IPS-20b (cell line): Measurements from ENCODE around the gene TBC1D21.

ENCODE experiments used
- H3K27ac ChIP-seq: one replicate; pipeline ENCODE4 v1.5.1; 2013; ENCODE audit warnings: low read length
- H3K27me3 ChIP-seq: 2 replicates; pipeline ENCODE4 v1.6.1; 2013; ENCODE audit warnings: mild to moderate bottlenecking, low read length, inconsistent platforms; ENCODE audit not compliant: insufficient read depth
- H3K36me3 ChIP-seq: 2 replicates; pipeline ENCODE4 v1.6.1; 2013; ENCODE audit warnings: low read depth, mild to moderate bottlenecking, inconsistent platforms, low read length, moderate library complexity; ENCODE audit not compliant: insufficient read depth
- H3K4me1 ChIP-seq: 2 replicates; pipeline ENCODE4 v1.6.1; 2013; ENCODE audit warnings: mild to moderate bottlenecking, control low read depth, inconsistent platforms, low read length, moderate library complexity; ENCODE audit not compliant: insufficient read depth
- H3K4me3 ChIP-seq: 2 replicates; pipeline ENCODE4 v1.5.1; 2013; ENCODE audit warnings: mild to moderate bottlenecking, low read length, inconsistent platforms
- H3K9ac ChIP-seq: 2 replicates; pipeline ENCODE4 v1.6.1; 2013; ENCODE audit warnings: low read depth, mild to moderate bottlenecking, inconsistent platforms, low read length, moderate library complexity
- H3K9me3 ChIP-seq: 2 replicates; pipeline ENCODE4 v1.6.1; 2013; ENCODE audit warnings: mild to moderate bottlenecking, low read depth, low read length, inconsistent platforms; ENCODE audit not compliant: insufficient read depth

TBC1D21 gene, protein sequence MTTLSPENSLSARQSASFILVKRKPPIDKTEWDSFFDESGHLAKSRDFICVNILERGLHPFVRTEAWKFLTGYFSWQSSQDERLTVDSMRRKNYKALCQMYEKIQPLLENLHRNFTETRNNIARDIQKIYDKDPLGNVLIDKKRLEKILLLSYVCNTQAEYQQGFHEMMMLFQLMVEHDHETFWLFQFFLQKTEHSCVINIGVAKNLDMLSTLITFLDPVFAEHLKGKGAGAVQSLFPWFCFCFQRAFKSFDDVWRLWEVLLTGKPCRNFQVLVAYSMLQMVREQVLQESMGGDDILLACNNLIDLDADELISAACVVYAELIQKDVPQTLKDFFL

GRCh38 chr15:73873456-73873855 lies at the start of gene TBC1D21:
Gene TBC1D21, plus strand, starts transcription at chr15:73873564. Its CDS starts 146 bp downstream, at chr15:73873710.
- H3K27me3 ChIP-seq = peaks cover 3% of the 10 kb centered on the region; the same call in 1 of the 2 replicates

DNA sequence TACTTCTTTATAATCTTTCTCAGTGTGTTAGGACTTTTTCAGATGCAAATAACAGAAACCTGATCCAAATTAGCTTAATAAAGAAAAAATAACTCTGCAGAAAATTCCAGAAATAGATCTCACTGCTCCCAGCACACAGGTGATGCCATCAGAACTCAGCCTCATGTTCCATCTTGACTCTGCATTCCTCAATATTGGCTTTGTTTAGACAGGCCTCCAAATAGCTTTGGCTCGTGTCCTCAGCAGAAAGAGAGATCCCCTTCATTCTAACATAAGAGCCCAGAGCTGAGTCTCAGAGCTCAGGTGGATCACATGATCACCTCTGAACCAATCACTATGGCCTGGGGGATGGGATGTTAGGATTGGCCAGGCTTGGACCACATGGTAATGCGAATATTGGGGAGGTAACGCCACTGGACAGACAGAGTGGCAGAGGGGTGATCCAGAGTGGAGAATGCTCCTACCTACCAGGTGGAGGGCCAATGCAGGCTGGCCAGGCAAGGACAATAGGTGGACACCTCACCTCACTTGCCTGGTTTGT lies 46.6 kb upstream of the TBC1D21 start:
- Histone ChIP-seq H3K9me3 (no peaks in the 10 kb centered on the region), H3K9ac (no peak overlapping the region), H3K4me1 (no peaks in the 10 kb centered on the region), H3K27ac (no peak overlapping the region), H3K27me3 (no peaks in the 10 kb centered on the region; the same call in 1 of the 2 replicates), H3K4me3 (no peak overlapping the region), H3K36me3 (no peaks in the 10 kb centered on the region)

More at GRCh38 chr15:73873456-73873855, at the start of gene TBC1D21:
- H3K36me3 ChIP-seq = no peaks in the 10 kb centered on the region
- H3K4me1 ChIP-seq = no peaks in the 10 kb centered on the region
- no peaks in the 10 kb centered on the region for H3K9me3 ChIP-seq
- no peak within 1 kb of the TSS for H3K27ac ChIP-seq
- H3K4me3 ChIP-seq = no peak within 1 kb of the TSS
- no peak within 1 kb of the TSS for H3K9ac ChIP-seq

- H3K9ac ChIP-seq = no peak overlapping the region
- H3K27me3 ChIP-seq = no peaks in the 10 kb centered on the region; the same call in 1 of the 2 replicates
- no peak overlapping the region for H3K4me3 ChIP-seq
- no peaks in the 10 kb centered on the region for H3K9me3 ChIP-seq
- no peaks in the 10 kb centered on the region for H3K36me3 ChIP-seq
- H3K4me1 ChIP-seq = no peaks in the 10 kb centered on the region
- no peak overlapping the region for H3K27ac ChIP-seq
Observed at GRCh38 chr15:73829523-73829922, 43.8 kb upstream of the TBC1D21 start.

DNA sequence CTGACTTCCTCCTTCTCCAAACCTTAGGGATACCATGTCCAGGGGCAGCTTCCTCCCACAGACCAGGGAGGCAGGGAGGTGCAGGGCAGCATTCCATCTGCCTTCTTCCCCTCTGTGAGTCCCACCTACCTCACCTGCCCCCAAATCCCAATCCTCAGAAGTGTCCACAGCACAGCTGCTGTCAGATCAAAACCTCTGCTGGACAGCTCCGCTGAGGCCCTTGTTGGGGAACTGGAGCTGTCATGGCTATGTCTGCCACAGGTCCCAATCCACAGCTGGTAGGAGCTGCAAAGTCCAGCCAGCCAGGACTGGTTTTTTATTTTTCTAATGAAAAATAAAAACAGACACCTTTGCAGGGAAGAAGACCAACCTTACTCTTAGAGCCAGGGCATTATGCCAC lies 40.7 kb upstream of the TBC1D21 start:
- peaks cover 5% of the 10 kb centered on the region; the same call in 1 of the 2 replicates for H3K27me3 ChIP-seq

DNA sequence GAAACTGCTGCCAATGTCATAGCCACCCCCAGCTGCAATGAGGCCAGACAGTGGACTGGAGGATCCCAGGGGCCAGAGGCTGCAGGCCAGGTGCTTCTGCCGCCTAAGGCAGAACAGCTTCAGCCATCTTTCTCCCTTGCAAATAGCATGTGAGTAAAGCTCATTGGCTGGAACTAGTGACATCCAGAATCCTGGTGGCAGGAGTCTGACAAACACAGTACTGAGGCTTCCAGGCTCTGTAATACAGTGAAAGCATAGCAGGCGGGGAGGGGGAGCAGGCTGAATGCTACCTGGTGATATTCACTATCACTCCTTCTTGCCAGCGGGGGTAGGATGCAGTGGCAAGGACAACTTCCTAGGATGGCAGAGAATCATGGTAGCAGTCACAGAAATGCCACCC lies 36.5 kb upstream of the TBC1D21 start:
- Histone ChIP-seq H3K9me3 (no peaks in the 10 kb centered on the region), H3K9ac (no peak overlapping the region), H3K4me3 (no peak overlapping the region), H3K27me3 (peaks cover 17% of the 10 kb centered on the region; the same call in 1 of the 2 replicates), H3K4me1 (no peaks in the 10 kb centered on the region), H3K27ac (no peak overlapping the region), H3K36me3 (no peaks in the 10 kb centered on the region)

More for the DNA sequence above, 40.7 kb upstream of the TBC1D21 start:
- H3K36me3 ChIP-seq = no peaks in the 10 kb centered on the region
- no peak overlapping the region for H3K9ac ChIP-seq
- H3K4me3 ChIP-seq = no peak overlapping the region
- H3K9me3 ChIP-seq = no peaks in the 10 kb centered on the region
- no peak overlapping the region for H3K27ac ChIP-seq
- H3K4me1 ChIP-seq = no peaks in the 10 kb centered on the region

DNA sequence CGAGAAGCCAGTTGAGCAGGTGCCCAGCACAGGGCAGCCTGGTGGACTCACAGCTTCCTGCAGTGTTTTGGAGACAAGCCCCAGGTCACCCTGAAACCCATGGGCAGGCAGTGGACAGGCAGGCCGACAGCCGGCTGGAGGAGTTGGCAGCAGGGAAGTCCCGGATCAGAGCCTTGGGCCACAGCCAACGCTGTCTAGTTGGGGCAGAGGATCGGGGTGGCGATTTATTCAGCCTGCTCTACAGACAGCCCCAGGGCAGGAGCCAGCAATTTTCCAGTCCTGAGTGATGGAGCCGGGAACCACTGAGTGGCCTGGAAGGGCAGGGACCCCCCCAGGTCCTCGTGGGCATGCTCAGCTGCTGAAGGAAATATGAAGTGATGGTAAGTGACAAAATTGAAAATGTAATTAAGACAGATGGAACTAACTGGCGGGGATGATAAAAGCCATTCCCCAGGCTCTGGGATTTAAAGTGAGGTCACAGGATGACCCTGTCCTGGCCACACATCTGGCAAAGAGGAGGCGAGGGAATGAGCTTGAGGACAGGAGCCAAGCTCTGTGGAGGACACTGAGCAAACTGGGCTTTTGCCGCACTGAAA lies 34.4 kb upstream of the TBC1D21 start:
- H3K27me3 ChIP-seq = peaks cover 17% of the 10 kb centered on the region; the same call in 1 of the 2 replicates
- H3K27ac ChIP-seq = no peak overlapping the region
- no peaks in the 10 kb centered on the region for H3K9me3 ChIP-seq
- no peak overlapping the region for H3K4me3 ChIP-seq
- H3K4me1 ChIP-seq = no peaks in the 10 kb centered on the region; the same call in 1 of the 2 replicates
- H3K36me3 ChIP-seq = no peaks in the 10 kb centered on the region
- H3K9ac ChIP-seq = no peak overlapping the region

DNA sequence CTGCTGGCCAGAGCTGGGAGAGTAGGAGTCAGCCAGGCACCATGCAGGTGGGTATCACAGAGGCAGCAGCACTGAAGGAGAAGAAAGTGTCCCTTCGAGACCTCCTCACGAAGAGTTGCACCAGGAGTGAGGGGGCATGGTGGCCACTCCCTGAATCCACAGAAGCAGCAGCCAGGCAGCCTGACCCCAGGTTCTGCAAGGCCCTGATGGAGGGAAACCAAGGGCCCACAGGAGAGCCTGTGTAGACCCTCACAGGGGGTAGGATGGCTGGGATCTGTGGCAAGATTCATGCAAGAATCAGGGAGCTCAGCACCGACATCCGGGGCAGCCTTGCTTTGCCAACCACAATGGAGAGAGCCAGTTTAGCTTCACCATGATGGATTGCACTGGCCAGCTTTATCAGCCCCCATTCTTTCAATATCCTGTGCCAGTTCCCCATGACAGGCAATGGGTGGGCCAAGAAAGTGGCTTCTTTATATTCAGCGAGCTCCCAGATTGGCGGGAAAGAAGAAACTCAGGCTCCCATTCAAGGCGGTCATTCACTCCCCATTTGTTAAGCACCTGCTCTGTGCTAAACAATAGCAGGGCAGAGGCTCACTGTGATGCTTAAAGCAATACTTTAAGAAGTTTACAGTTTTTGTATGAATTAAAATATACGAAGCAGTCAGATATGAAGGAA lies 33.5 kb upstream of the TBC1D21 start:
- Histone ChIP-seq H3K9me3 (no peaks in the 10 kb centered on the region), H3K4me3 (no peak overlapping the region), H3K27me3 (peaks cover 17% of the 10 kb centered on the region; the same call in 1 of the 2 replicates), H3K4me1 (no peaks in the 10 kb centered on the region; the same call in 1 of the 2 replicates), H3K27ac (no peak overlapping the region), H3K36me3 (no peaks in the 10 kb centered on the region), H3K9ac (no peak overlapping the region)

GRCh38 chr15:73840771-73841170 lies 32.6 kb upstream of the TBC1D21 start:
- Histone ChIP-seq H3K36me3 (no peaks in the 10 kb centered on the region), H3K4me1 (no peaks in the 10 kb centered on the region; the same call in 1 of the 2 replicates), H3K27ac (no peak overlapping the region), H3K9me3 (no peaks in the 10 kb centered on the region), H3K9ac (no peak overlapping the region), H3K27me3 (peaks cover 17% of the 10 kb centered on the region; the same call in 1 of the 2 replicates), H3K4me3 (no peak overlapping the region)

DNA sequence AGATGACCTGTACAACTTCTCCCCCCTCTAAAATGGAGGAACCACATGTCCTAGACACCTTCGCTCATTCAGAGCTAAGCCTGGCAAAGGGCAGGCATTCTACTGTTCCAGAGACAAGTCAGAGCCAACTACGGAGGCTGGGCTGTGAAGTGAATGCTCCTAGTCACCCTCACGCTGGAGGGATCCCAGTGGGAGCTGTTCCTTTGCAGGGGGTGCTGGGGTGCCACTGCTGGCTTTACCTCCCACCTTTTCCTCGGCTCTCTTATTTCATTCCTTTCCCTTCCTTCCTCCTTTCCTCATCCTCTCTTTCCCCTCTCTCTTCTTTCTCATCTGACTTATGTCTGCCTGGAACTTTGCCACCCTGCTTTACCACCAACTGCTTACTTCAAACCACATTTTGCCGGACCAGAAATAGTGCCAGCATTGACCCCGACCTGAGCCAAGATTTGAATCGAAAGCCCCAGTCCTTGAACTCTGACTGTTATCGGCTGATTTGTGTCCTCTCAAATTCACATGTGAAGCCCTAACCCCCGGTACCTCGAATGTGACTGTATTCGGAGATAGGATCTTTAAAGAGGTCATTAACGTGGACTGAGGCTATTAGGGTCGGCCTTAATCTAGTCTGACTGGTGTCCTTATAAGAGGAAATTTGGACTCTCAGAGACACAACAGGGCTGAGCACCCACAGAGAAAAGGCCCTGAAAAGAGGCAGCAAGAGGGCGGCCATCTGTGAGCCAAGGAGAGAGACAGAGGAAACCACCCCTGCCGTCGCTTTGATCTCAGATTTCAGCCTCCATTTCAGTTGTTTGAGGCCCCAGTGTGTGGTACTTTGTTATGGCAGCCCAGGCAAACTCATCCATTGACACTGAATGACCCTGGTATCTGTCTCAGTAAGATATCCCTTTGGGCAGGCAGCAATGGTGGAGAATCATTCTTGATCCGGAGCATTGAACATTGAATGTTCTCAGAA lies 31.3 kb upstream of the TBC1D21 start:
- no peak overlapping the region for H3K27ac ChIP-seq
- no peaks in the 10 kb centered on the region for H3K9me3 ChIP-seq
- no peak overlapping the region for H3K9ac ChIP-seq
- H3K4me3 ChIP-seq = no peak overlapping the region
- H3K36me3 ChIP-seq = no peaks in the 10 kb centered on the region
- H3K27me3 ChIP-seq = peaks cover 11% of the 10 kb centered on the region; the same call in 1 of the 2 replicates
- no peaks in the 10 kb centered on the region; the same call in 1 of the 2 replicates for H3K4me1 ChIP-seq

DNA sequence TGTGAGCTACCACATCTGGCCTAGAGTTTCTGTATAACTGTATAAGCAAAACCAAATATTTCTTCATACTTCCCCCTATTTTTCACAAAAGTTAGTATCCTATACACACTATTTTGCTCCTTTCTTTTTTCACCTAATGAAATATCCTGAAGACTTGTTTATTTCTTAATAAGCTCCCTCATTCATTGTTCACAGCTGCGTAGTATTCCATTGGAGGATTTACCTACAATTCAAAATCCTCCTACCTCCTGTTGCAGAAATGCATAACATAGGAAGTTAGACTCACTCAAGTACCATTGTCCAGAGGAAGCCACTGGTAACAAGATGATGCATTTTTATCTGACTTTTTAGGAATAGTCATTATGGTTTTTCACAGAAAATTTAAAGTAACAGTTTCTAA lies 29.6 kb upstream of the TBC1D21 start:
- no peaks in the 10 kb centered on the region for H3K9me3 ChIP-seq
- H3K36me3 ChIP-seq = no peaks in the 10 kb centered on the region
- no peaks in the 10 kb centered on the region; the same call in 1 of the 2 replicates for H3K4me1 ChIP-seq
- no peak overlapping the region for H3K27ac ChIP-seq
- no peak overlapping the region for H3K9ac ChIP-seq
- H3K27me3 ChIP-seq = peaks cover 11% of the 10 kb centered on the region; the same call in 1 of the 2 replicates
- no peak overlapping the region for H3K4me3 ChIP-seq
